Measurements from ENCODE around the gene ZNF135.

Gene ZNF135

DNA sequence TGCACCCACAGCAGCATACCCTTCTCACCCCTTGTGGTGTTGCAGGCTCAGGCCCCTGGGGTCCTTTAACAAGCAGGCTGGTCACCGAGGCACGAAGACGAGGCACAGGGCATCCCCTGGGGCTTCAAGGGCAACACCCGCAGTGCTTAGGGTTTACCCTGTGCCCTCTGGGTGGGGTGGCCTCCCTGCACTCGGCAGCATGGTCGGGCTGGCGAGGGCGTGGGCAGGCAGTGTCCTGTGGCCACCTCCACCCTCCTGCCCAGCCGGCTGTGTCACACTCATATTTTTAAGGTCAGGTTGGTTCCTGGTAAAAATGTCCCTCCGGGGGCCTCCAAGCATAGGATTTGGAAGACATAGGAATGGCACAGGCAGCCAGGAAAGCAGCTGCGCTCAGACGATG is 11.4 kb upstream of the ZNF135 start:
- DNase-seq, result no peak

DNA sequence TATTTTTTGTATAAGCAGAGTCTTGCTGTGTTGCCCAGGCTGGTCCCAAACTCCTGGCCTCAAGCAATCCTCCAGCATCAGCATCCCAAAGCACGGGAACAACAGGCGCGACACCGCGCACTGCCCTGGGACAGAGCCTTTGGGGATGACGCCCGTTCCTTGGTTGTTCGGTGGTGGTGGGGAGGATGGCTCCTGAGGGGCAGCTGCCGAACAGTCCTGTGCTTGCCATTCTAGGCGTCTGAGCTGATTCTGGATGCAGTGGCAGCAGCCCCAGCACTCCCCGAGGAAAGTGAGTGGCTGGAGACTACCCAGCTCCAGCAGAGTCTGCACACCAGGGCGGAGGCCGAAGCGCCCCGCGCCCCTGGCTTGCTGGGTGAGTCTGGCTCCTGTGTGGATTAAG is 6.8 kb upstream of the ZNF135 start:
- no peak for DNase-seq

DNA sequence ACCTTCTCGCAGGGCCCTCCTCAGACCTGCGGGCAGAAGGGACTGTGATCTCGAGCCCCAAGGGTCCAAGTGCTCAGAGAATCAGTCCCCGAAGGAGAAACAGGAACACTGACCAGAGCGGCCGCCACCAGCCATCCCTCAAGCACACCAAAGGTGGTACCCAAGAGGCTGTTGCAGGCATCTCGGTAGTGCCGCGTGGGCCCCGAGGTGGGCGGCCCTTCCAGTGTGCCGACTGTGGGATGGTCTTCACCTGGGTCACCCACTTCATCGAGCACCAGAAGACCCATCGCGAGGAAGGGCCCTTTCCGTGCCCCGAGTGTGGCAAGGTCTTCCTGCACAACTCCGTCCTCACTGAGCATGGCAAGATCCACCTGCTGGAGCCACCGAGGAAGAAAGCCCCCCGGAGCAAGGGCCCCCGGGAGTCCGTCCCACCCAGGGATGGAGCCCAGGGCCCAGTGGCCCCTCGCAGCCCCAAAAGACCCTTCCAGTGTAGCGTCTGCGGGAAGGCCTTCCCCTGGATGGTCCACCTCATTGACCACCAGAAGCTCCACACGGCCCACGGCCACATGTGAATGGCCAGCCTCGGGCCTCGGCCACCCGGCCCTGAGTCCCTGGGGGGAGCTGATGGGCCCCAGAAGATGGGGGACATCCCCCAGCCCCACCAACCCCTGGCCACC is 5.5 kb upstream of the ZNF135 start:
- DNase-seq, result no peak

DNA sequence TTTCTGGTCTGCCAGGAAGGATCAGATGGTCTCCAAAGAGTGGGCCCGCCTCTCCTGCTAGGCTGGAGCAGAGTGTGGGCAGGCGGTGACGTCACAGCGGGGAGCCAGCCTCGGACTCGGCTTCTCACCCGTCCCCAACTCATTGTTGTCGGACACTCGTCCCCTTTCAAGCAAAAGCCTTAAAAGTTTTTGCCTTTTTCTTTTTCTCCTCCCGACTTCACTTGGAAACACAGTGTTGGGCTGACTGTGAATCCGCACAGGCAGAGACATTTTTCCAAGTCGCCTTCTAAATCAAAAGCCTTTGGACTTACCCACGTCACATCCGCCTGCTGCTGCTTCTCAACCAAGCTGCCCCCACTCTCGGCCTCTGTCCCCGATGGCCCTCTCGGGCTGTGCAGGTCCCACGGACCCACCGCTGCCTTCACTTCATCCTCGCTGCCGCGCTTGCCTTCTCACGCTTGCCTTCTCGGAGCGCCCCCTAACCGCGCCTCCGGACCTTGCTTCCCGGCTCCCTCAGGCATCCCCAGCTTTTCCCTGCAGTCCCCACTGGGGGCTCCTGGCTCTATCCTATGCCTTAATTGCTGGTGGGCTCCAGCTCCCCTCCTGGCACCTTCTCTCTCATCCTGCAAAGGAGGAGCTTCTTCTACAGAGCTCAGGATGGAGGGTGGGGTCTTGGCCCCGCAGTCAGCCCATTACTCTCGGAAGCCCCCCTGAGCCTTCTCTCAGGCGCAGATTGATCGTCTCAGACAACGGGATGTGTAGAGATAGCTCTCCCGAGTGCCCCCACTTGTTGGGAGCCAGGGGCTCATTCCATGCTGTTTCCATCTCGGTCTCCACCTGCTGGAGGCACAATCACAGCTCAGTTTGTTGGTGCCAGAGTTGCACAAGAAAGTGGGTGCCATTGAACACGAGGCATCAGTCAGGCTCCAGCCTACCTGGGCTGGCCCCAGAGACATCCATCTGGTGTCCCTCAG is 3.9 kb upstream of the ZNF135 start:
- DNase-seq, result no peak

DNA sequence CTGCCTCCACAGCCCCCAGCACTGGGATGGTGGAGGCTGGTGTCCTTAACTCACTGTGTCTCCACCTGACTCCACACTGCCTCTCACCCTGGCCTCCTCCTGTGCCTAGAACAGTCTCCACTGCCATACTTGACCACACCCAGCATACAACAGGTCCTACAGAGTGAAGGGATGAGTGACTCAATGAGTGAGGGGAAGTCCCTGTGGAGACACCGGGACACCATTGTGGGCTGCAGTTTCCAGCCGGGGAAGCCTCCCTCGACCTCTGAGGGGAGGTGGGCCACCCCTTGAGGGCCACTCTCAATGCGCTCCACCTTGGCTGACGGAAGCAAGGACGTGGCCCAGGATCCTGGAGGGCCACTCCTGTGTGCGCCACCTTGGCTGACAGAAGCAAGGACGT is 2.8 kb upstream of the ZNF135 start:
- DNase-seq, result no peak

DNA sequence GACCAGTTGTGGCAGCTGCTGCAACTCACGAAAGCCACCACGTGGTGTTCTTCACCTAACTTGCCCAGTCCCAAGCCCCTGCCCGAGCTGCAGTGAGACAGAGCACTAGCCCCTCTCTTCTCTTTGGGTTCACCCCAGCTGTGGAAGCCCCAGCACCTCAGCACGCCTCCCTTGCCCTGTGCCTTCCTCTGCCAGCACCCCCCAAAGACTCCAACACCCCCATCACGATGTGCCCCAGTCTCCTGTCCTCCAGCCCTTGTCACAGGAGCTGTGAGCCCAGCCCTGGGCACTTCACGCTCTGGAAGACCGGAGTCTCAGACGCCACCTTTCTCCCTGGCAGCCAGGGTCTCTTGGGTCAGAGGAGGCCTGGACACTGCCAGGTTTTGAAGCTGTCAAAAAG is 2.2 kb upstream of the ZNF135 start:
- no peak for DNase-seq

DNA sequence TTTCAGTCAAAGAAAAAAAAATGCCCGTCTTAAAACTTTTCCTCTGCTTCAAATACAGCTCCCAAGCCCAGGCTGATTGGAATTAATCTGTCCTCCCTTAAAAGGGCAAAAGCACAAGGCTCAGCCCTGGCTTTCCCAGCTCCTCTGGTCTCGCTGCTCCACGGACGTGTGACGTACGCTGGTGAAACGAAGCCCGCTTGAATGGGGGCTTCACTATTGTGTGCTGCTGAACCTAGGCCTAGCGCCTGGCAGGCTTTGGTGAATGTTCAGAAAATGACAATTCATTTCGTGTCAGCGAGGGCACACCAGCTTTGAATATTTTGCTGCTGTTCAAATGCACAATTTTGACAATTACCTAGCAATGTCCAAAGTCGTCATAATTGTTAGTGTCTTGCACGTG is 615 bp upstream of the ZNF135 start:
- DNase-seq, result no peak

DNA sequence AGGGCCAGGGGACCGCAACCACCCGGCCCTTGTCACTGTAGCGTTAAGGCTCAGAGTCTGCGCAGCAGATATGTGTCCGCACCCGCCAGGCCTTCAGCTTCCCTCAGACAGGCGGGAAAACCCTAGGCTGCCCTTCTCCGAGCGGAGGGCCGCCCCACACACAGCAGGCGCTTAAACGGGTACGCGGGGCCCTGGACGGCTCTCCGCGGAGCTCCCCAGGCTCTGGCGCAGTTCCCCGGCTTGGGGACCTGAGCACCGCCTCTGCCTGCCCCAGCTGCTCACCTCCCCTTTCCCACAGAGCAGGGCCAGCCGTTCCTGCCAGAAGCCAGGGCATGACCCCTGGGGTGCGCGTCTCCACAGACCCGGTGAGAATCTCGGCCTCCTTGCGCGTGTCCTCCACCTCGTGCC is 593 bp downstream of the ZNF135 start:
- no peak for DNase-seq

DNA sequence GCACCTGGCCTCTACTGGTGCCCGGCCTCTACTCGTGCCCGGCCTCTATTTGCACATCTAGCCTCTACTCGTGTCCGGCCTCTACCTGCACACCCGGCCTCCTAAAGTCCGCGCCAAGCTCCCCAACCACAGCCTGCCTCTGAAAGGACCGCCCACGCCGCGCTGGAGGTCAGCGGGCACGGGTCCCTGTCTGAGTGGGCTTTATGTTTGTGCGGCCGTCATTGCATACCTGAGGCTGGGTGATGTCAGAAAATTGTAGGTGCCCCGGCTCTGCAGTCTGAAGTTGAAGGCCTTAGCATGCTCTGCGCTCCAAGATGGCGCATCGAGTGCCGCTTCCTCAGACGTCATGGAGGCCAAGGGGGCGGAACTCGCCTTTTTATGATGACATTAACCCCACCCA is 1.1 kb downstream of the ZNF135 start:
- DNase-seq, result no peak

DNA sequence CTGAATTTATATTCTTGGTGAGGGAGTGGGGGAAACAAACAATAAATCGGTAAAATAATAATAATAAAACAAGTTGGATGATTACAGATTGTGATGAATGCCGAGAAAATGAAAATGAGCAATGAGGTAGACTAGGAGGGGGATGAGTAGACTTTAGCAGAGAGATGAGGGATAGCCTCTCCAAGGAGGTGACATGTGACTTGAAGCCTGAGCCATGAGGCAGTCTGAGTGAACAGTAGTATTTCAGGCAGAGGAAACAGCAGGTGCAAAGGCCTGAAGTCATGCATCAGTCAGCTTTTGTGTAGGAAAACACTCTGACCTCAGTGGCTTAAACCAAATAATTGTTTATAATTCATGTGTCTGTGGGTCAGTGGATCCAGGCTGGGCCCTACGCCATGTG is 4.6 kb downstream of the ZNF135 start:
- DNase-seq, result no peak

DNA sequence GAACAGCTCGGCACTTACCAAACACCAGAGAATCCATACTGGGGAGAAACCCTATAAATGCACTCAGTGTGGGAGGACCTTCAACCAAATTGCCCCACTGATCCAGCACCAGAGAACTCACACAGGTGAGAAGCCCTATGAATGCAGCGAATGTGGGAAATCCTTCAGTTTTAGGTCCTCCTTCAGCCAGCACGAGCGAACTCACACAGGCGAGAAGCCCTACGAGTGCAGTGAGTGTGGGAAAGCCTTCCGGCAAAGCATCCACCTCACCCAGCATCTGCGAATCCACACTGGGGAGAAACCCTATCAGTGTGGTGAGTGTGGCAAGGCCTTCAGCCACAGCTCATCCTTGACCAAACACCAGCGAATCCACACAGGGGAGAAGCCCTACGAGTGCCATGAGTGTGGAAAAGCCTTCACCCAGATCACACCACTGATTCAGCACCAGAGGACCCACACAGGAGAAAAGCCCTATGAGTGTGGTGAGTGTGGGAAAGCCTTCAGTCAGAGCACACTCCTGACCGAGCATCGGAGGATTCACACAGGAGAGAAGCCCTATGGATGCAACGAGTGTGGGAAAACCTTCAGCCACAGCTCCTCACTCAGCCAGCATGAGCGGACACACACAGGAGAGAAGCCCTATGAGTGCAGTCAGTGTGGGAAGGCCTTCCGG is 8.3 kb downstream of the ZNF135 start:
- DNase-seq, result no peak

DNA sequence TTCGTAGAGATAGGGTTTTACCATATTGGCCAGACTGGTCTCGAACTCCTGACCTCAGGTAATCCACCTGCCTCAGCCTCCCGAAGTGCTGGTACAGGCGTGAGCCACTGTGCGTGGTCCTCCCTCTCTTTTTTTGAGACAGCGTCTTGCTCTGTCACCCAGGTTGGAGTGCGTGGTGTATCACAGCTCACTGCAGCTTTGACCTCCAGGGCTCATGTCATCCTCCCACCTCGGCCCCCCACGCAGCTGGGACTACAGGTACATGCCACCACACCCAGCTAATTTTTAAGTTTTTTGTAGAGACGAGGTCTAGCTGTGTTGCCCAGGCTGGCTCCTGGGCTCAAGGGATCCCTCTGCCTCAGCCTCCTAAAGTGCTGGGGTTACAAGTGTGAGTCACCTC is 20.7 kb downstream of the ZNF135 start:
- no peak for DNase-seq

DNA sequence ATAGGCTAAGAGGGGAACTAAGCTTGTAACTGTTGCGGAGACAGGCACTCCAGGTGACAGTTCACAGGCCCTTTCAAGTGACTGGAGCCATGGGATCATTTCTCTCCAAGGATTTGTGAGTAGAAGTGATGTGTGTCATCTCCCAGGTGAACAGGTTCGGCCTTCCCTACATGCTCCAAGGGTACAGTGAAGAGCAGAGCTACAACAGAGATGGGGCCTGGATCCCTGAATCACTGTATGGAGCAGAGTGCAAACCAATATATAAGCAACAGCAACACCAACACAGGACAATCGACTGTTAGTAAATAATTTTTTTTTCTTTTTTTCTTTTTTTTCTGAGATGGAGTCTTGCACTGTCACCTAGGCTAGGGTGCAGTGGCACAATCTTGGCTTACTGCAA is 23.9 kb downstream of the ZNF135 start:
- DNase-seq, result no peak

DNA sequence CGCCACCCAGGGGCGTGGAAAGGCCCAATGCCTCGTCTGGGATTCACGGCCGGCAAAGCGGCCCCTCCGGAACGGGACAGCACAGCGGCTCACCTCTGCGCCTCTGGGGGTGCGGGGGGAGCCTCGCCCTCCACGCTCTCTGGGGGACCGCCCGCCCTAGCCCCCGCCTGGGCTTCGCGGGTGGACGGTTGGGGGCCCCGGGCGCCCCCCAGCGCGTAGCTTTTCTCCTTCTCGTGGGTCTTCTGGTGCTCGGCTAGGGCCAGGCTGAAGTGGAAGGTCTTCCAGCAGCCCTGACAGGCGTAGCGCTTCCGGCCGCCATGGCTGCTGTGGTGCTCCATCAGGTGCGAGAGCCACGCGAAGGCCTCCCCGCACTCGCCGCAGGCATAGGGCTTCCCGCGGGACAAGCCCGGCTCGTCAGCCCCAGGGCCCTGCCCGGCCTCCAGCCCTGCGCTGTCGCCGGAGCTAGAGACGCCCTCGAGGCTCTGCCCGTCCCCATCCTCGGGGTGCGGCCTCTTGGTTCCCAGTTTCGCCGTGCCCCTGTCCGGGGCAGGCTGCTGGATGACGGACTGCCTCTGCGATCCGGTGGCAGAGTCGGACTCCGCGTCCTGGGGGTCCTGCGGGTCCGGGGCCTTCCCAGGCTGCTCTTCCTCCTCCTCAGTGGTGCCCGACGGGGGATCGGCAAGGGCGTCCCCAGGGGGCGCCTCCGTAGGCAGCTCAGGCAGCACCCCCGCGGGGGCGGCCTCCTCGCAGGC is 25.7 kb downstream of the ZNF135 start:
- DNase-seq, result no peak

DNA sequence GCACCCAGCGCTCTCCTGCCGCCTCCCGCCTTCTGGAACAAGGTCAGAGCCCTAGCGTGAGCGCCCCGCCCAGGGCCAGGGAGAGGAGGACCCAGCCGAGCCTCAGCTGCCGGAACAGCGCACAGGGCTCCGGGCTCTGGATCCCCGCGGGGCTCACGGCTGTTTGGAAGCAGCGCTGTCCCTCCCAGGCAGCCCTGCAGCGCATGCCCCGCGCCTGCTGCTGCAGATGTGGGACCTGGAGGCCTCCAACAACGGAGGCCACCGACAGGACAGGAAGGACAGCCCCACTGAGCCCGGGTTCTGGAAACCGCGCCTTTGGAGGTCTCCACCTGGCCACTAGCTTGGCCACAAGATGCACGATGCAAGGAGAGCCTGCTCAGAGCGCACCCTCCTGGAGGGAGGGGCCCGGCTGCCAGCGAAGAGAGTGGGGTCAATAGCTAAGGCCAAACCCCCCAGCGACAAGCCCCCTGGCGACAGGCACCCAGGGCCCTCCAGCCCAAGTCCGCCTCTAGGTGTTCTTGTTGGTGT is 26.3 kb downstream of the ZNF135 start:
- no peak for DNase-seq

DNA sequence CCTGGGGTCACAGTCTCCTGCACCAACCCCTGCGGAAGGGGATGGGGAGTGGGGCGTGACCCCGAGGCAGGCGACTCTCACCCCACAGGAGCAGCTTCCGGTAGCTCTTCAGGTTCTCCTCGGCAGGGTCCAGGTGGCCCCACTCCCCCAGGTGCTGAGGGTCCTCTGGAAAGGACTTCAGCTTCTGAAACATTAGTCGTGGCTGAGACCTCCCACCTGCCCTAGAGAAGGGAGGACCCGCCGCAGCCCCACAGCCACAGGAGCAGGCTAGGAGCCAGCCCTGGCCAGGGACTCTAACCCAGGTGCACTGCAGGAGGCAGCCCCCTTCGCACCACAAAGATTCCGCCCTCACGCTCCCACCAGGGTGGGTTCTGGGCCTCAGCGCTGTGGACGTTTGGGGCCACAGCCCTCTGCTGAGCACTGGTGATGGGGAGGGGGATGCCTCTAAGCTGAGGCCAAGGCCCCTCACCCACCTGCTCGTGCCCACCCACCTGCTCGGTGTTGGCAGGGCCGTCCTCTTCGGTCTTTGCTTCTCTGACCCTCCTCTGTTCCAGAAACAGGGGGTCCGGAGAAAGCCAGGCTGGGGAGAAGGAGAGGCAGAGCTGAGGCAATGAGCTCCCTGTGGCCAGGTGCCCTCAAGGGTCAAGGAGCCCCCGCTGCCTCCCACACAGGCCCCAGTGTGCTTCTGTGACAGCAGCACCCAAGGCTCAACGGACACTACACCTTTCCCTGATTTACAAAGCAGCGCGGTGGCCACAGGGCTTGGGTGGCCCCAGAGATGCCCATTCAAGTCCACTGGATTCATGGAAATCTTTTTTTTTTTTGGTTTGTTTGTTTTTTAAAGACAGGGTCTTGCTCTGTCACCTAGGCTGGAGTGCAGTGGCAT is 28.0 kb downstream of the ZNF135 start:
- DNase-seq, result no peak

DNA sequence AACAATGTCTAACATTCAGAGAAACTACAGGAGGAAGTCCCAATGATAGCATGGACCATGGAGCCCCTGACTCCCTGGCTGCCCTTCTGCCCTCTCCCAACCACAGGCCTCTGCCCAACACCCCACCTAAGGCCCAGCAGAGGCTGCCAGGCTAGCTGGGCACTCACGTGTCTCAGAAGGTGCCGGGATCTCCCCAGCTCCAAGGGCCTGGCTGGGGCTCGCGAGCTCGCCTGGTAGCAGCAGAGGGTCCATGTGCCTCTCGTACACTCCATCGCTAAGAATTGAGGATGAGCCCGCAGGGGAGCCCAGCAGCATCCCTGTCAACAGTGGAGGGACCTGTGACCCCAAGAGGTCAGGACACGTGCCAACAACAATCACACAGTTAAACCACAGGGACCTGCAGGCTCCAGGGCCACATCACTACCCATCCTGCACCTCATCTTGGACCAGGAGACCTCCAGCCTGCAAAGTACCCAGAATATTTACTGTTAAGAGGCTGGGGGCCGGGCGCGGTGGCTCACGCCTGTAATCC is 29.5 kb downstream of the ZNF135 start:
- no peak for DNase-seq

DNA sequence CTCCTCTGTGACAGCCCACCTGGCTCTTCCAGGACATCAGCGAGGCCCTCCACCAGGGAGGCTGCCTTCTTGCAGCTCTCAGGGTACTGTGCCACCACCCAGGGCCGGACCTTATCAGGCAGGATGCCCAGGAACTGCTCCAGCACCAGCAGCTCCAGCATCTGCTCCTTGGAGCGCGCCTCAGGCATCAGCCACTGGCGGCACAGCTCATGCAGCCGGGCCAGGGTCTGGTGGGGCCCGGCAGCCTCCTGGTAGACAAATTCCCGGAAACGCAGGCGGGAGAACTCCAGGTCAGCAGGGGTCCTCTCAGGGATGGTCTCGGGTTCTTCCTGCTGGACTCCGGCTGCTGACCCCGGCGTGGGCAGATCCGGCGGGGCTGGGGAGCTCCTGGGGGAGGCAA is 30.8 kb downstream of the ZNF135 start:
- no peak for DNase-seq

DNA sequence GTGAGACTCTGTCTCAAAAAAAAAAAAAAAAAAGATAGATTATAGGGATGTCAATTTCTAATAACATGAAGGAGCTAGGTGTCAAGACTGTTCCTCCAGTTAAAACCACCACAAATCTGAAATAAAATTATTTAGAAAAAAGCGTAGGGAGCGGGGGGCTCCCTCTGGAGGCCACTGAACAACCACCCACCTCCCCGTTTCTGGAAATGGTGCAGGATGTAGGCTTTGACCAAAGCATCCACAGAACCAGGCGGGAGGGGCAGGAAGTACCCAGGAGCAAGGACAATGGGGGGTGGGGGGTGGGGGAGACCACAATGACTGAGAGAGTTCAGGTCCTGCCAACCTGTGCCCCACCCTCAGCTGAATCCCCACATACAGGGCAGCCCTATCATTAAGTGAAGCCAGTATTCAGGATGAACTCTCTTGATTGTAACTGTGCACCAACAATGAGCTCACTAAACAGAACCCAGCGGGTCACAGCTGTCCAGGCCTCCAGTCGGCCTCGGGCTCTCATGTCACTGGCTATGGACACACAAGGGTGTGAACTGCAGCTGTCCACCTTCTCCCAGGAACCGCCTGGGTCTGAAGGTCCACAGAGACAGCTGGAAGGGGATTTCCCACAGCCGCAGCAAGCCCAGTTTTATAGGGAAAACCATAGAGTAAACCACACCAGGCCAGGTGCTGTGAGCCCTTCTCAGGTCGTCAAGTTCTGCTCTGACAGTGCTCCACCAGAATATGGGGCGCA is 32.3 kb downstream of the ZNF135 start:
- DNase-seq, result no peak

DNA sequence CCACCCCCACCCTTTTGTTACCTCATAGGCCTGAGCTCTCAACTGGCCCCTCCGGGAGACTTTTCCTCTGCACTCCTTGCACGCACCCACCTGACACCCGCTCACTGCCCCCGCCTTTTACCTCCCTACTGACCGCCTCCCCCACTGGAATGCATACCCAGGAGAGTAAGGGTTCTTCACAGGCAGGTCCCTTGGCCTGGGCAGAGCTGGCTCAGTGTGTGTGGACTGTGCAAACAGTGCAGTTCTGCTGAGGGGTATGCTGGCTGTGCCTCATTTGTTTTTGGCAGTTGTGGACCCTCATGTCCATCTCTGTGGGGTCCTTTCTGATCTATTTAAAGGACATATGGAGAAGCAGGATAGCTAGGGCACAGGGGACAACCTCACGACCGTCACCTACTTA is 34.0 kb downstream of the ZNF135 start:
- no peak for DNase-seq

DNA sequence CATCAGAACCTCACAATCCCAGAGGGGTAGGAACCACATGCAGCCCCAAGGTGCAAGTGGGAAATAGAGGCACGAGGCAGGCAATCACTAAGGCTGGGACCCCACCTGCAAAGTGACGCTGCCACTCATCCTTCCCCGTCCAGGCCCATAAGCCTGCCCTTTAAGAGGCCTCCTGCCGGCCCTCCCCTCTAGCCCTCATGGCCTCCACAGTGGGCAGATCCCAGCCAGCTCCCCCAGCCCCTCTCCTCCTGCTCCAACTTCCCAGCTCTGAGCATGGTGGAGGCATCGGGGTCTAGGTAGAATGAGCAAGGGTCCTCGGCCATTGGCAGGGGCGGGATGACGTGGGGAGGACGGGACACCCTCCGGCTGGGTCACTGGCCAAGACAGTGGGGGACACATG is 36.2 kb downstream of the ZNF135 start:
- DNase-seq, result no peak

All from MV-4-11 (cell line).